ENCODE data around the gene WAPL.
"Not testable (repeated sequence)": the region's sequence is repeated elsewhere in the genome, so short reads cannot be mapped to it uniquely, and the experiment has no call there.

The WAPL gene

GRCh38 chr10:86553213-86553612 lies 31.6 kb upstream of the WAPL start:
- no peak for DNase-seq (ENCODE audit: low read depth)
- H3K4me3 ChIP-seq (ENCODE audit: low read depth, low read length) = no peak overlapping the region
- no peak for TF ChIP-seq CTCF (IDR thresholded peaks at IDR 0.05; ENCODE audit: control insufficient read depth, extremely low read depth, insufficient read depth)

GRCh38 chr10:86547296-86547695 lies 25.7 kb upstream of the WAPL start:
- TF ChIP-seq CTCF (IDR thresholded peaks at IDR 0.05; ENCODE audit: control insufficient read depth, extremely low read depth, insufficient read depth) = no peak
- H3K4me3 ChIP-seq (ENCODE audit: low read depth, low read length) = no peak overlapping the region
- DNase-seq (ENCODE audit: low read depth) = no peak

GRCh38 chr10:86545101-86545500 lies 23.5 kb upstream of the WAPL start:
- no peak for DNase-seq (ENCODE audit: low read depth)
- no peak overlapping the region for H3K4me3 ChIP-seq (ENCODE audit: low read depth, low read length)
- TF ChIP-seq CTCF (IDR thresholded peaks at IDR 0.05; ENCODE audit: control insufficient read depth, extremely low read depth, insufficient read depth) = no peak

- DNase-seq (ENCODE audit: low read depth) = no peak
- TF ChIP-seq CTCF (IDR thresholded peaks at IDR 0.05; ENCODE audit: control insufficient read depth, extremely low read depth, insufficient read depth) = no peak
- no peak overlapping the region for H3K4me3 ChIP-seq (ENCODE audit: low read depth, low read length)
Observed at GRCh38 chr10:86540016-86540415, 18.4 kb upstream of the WAPL start.

- TF ChIP-seq CTCF (IDR thresholded peaks at IDR 0.05; ENCODE audit: control insufficient read depth, extremely low read depth, insufficient read depth) = no peak
- no peak for DNase-seq (ENCODE audit: low read depth)
- no peak overlapping the region for H3K4me3 ChIP-seq (ENCODE audit: low read depth, low read length)
Observed at GRCh38 chr10:86538547-86538946, 17.0 kb upstream of the WAPL start.

- not testable (repeated sequence) for H3K4me3 ChIP-seq (ENCODE audit: low read depth, low read length); DNase-seq (ENCODE audit: low read depth)
Observed at GRCh38 chr10:86538040-86538439, 16.4 kb upstream of the WAPL start.

GRCh38 chr10:86536294-86536861 lies 14.8 kb upstream of the WAPL start:
- no peak overlapping the region for H3K4me3 ChIP-seq (ENCODE audit: low read depth, low read length)
- no peak for TF ChIP-seq CTCF (IDR thresholded peaks at IDR 0.05; ENCODE audit: control insufficient read depth, extremely low read depth, insufficient read depth)
- no peak for DNase-seq (ENCODE audit: low read depth)

All from LNCaP clone FGC (cell line).